T-helper 1 cell (primary cell): ENCODE results near the gene C1QTNF1.
"Not testable (repeated sequence)": the region's sequence is repeated elsewhere in the genome, so short reads cannot be mapped to it uniquely, and the experiment has no call there.

Source experiments
- DNase-seq, 5 donors: peaks; one replicate each; pipeline ENCODE4 v3.0.0-alpha.2; 2012 to 2020

C1QTNF1 gene

GRCh38 chr17:79024901-79025737, 1.1 kb downstream of the C1QTNF1 start:
- no peak for DNase-seq

- no peak for DNase-seq
These were observed 2.7 kb downstream of the C1QTNF1 start for GRCh38 chr17:79026376-79027273.

- no peak for DNase-seq
These were observed 3.4 kb downstream of the C1QTNF1 start for GRCh38 chr17:79027274-79027924.

GRCh38 chr17:79027925-79028491, 4.0 kb downstream of the C1QTNF1 start:
- DNase-seq, result no peak

- DNase-seq, result no peak
These were observed 4.7 kb downstream of the C1QTNF1 start for GRCh38 chr17:79028496-79029326.

GRCh38 chr17:79029327-79030009, 5.5 kb downstream of the C1QTNF1 start:
- DNase-seq, result no peak

- not testable (repeated sequence) for DNase-seq
These were observed 6.7 kb downstream of the C1QTNF1 start for GRCh38 chr17:79030636-79031035.

- no peak for DNase-seq
These were observed 8.3 kb downstream of the C1QTNF1 start for GRCh38 chr17:79031996-79032875.

- no peak for DNase-seq
These were observed 9.2 kb downstream of the C1QTNF1 start for GRCh38 chr17:79033046-79033616.

GRCh38 chr17:79033741-79034501, 10.0 kb downstream of the C1QTNF1 start:
- no peak for DNase-seq

- no peak for DNase-seq
These were observed 11.0 kb downstream of the C1QTNF1 start for GRCh38 chr17:79034931-79035485.

GRCh38 chr17:79035686-79036085, 11.7 kb downstream of the C1QTNF1 start:
- DNase-seq, result no peak

- no peak for DNase-seq
These were observed 12.2 kb downstream of the C1QTNF1 start for GRCh38 chr17:79036181-79036580.

GRCh38 chr17:79036596-79036995, 12.6 kb downstream of the C1QTNF1 start:
- DNase-seq, result no peak

GRCh38 chr17:79038545-79039135, 14.7 kb downstream of the C1QTNF1 start:
- no peak for DNase-seq

- no peak for DNase-seq
These were observed 15.2 kb downstream of the C1QTNF1 start for GRCh38 chr17:79039171-79039570.

- DNase-seq, result no peak
These were observed 15.9 kb downstream of the C1QTNF1 start for GRCh38 chr17:79039886-79040285.

- no peak for DNase-seq
These were observed 17.1 kb downstream of the C1QTNF1 start for GRCh38 chr17:79041041-79041570.
